Measurements from ENCODE around the gene KNTC1. TPM values are rescaled to one million over a fixed set of nuclear protein-coding genes. Genes with fewer than 3 reads are reported as not detected.

The KNTC1 gene
- total and polyA plus RNA-seq, 2 of the 13 experiments (the other 11 are each of a cell fraction or from before 2014, with no cell fraction given): 45.1 to 57.6 TPM

- TF ChIP-seq PPARG (CRISPR knock-in tag; conservative IDR thresholded peaks at IDR 0.05): peak; percentile 80
- no peak for TF ChIP-seq BRD4 (CRISPR knock-in tag; IDR thresholded peaks at IDR 0.05)
- TF ChIP-seq HDAC2 (CRISPR knock-in tag; IDR thresholded peaks at IDR 0.05): peak; percentile 93
- peak; percentile 54; the same call in 1 of the 2 replicates for TF ChIP-seq SOX13 (IDR thresholded peaks at IDR 0.05)
- TF ChIP-seq SOX13 (CRISPR knock-in tag; conservative IDR thresholded peaks at IDR 0.05 in 1 of 2, IDR thresholded peaks at IDR 0.05 in 1 of 2): peak in 1 of 2 experiments; percentile 93; a peak in 2 of 4 replicates
- TF ChIP-seq ZNF121 (CRISPR knock-in tag; IDR thresholded peaks at IDR 0.05): no peak
- TF ChIP-seq ZBTB14 (CRISPR knock-in tag; IDR thresholded peaks at IDR 0.05): no peak
- TF ChIP-seq MLXIP (CRISPR knock-in tag; IDR thresholded peaks at IDR 0.05; ENCODE audit: borderline replicate concordance): no peak
- no peak; the same call in 1 of the 2 replicates for TF ChIP-seq CCDC6 (CRISPR knock-in tag; IDR thresholded peaks at IDR 0.05)
- no peak for TF ChIP-seq EEA1 (CRISPR knock-in tag; IDR thresholded peaks at IDR 0.05; ENCODE audit: borderline replicate concordance)
- TF ChIP-seq, protein P1, sequence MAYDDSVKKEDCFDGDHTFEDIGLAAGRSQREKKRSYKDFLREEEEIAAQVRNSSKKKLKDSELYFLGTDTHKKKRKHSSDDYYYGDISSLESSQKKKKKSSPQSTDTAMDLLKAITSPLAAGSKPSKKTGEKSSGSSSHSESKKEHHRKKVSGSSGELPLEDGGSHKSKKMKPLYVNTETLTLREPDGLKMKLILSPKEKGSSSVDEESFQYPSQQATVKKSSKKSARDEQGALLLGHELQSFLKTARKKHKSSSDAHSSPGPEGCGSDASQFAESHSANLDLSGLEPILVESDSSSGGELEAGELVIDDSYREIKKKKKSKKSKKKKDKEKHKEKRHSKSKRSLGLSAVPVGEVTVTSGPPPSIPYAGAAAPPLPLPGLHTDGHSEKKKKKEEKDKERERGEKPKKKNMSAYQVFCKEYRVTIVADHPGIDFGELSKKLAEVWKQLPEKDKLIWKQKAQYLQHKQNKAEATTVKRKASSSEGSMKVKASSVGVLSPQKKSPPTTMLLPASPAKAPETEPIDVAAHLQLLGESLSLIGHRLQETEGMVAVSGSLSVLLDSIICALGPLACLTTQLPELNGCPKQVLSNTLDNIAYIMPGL (CRISPR knock-in tag; IDR thresholded peaks at IDR 0.05; ENCODE audit: borderline replicate concordance in 1 of 2, low read depth in 1 of 2): peak in 1 of 2 experiments; percentile 63; a peak in 1 of 4 replicates
- TF ChIP-seq SIN3A (IDR thresholded peaks at IDR 0.05; ENCODE audit: borderline replicate concordance, low read depth, low read length): no peak
- TF ChIP-seq HHEX (CRISPR knock-in tag; IDR thresholded peaks at IDR 0.05): peak; percentile 69
- TF ChIP-seq, protein P2, sequence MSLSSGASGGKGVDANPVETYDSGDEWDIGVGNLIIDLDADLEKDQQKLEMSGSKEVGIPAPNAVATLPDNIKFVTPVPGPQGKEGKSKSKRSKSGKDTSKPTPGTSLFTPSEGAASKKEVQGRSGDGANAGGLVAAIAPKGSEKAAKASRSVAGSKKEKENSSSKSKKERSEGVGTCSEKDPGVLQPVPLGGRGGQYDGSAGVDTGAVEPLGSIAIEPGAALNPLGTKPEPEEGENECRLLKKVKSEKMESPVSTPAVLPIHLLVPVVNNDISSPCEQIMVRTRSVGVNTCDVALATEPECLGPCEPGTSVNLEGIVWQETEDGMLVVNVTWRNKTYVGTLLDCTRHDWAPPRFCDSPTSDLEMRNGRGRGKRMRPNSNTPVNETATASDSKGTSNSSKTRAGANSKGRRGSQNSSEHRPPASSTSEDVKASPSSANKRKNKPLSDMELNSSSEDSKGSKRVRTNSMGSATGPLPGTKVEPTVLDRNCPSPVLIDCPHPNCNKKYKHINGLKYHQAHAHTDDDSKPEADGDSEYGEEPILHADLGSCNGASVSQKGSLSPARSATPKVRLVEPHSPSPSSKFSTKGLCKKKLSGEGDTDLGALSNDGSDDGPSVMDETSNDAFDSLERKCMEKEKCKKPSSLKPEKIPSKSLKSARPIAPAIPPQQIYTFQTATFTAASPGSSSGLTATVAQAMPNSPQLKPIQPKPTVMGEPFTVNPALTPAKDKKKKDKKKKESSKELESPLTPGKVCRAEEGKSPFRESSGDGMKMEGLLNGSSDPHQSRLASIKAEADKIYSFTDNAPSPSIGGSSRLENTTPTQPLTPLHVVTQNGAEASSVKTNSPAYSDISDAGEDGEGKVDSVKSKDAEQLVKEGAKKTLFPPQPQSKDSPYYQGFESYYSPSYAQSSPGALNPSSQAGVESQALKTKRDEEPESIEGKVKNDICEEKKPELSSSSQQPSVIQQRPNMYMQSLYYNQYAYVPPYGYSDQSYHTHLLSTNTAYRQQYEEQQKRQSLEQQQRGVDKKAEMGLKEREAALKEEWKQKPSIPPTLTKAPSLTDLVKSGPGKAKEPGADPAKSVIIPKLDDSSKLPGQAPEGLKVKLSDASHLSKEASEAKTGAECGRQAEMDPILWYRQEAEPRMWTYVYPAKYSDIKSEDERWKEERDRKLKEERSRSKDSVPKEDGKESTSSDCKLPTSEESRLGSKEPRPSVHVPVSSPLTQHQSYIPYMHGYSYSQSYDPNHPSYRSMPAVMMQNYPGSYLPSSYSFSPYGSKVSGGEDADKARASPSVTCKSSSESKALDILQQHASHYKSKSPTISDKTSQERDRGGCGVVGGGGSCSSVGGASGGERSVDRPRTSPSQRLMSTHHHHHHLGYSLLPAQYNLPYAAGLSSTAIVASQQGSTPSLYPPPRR (CRISPR knock-in tag; IDR thresholded peaks at IDR 0.05; ENCODE audit: borderline replicate concordance): peak; percentile 82; the same call in 1 of the 2 replicates
- no peak for TF ChIP-seq SMC3 (IDR thresholded peaks at IDR 0.05; ENCODE audit: low read length)
- no peak for TF ChIP-seq ZNF207 (IDR thresholded peaks at IDR 0.05; ENCODE audit: borderline replicate concordance)
- peak; percentile 87 for TF ChIP-seq NCOR1 (IDR thresholded peaks at IDR 0.05; ENCODE audit: borderline replicate concordance, low read length)
- TF ChIP-seq TARDBP (CRISPR knock-in tag; IDR thresholded peaks at IDR 0.05): peak; percentile 87; the same call in 1 of the 2 replicates
- peak; percentile 93 for TF ChIP-seq SOX5 (CRISPR knock-in tag; IDR thresholded peaks at IDR 0.05; ENCODE audit: borderline replicate concordance)
Observed at GRCh38 chr12:122489038-122489437, 38.0 kb upstream of the KNTC1 start (continued).

Measured in HepG2 (cell line).